GM23338 (cell line): Measurements from ENCODE around the gene PIK3C3. TPM values are rescaled to one million over a fixed set of nuclear protein-coding genes. Genes with fewer than 3 reads are reported as not detected.

Experiments used
- ATAC-seq: fragments of 200-7000 bp; cut with Tn5 transposase; 3 replicates; pipeline ENCODE4 v1.9.1; 2020
- DNase-seq: peaks from one replicate; pipeline ENCODE4 v3.0.0-alpha.2; 2015; ENCODE audit warnings: low spot score
- H2AFZ ChIP-seq: fragments of 200-600 bp; sonication (generic); 2 replicates; pipeline ENCODE4 v1.8.0; 2016; ENCODE audit warnings: antibody characterized with exemption, mild to moderate bottlenecking, moderate library complexity
- H3F3A ChIP-seq: fragments of 200-600 bp; sonication (generic); replicated peaks from 2 replicates; pipeline ENCODE4 v1.8.0; 2017; ENCODE audit warnings: antibody characterized with exemption, mixed run types, low read depth
- H3K27ac ChIP-seq: fragments of 200-600 bp; sonication (generic); 2 replicates; pipeline ENCODE4 v1.6.1; 2016; ENCODE audit warnings: low read depth
- H3K27me3 ChIP-seq: fragments of 200-600 bp; sonication (generic); 2 replicates; pipeline ENCODE4 v1.8.0; 2016; ENCODE audit warnings: mild to moderate bottlenecking, mixed run types, moderate library complexity; ENCODE audit not compliant: insufficient read depth
- H3K36me3 ChIP-seq: fragments of 200-600 bp; sonication (generic); 2 replicates; pipeline ENCODE4 v1.8.0; 2016; ENCODE audit warnings: mild to moderate bottlenecking; ENCODE audit not compliant: insufficient read depth
- H3K4me1 ChIP-seq: fragments of 200-600 bp; sonication (generic); 2 replicates; pipeline ENCODE4 v1.8.0; 2016; ENCODE audit warnings: mild to moderate bottlenecking, moderate library complexity; ENCODE audit not compliant: insufficient read depth
- H3K4me2 ChIP-seq: fragments of 200-600 bp; sonication (generic); 2 replicates; pipeline ENCODE4 v1.7.1; 2017; ENCODE audit warnings: mixed run types
- H3K4me3 ChIP-seq: fragments of 200-600 bp; sonication (generic); 2 replicates; pipeline ENCODE4 v1.6.1; 2016; ENCODE audit warnings: mixed run types
- H3K79me2 ChIP-seq: fragments of 200-600 bp; sonication (generic); replicated peaks from 2 replicates; pipeline ENCODE4 v1.8.0; 2017; ENCODE audit warnings: mild to moderate bottlenecking; ENCODE audit not compliant: insufficient read depth
- H3K9me2 ChIP-seq: fragments of 200-600 bp; sonication (generic); 2 replicates; pipeline ENCODE4 v1.8.0; 2017; ENCODE audit not compliant: insufficient read depth
- H4K20me1 ChIP-seq: fragments of 200-600 bp; sonication (generic); replicated peaks from 2 replicates; pipeline ENCODE4 v1.8.0; 2017; ENCODE audit warnings: mild to moderate bottlenecking; ENCODE audit not compliant: insufficient read depth
- H3K27ac Mint-ChIP-seq: 2 replicates; pipeline ENCODE4 v1.8.0; 2020; ENCODE audit warnings: inconsistent platforms, mild to moderate bottlenecking, moderate library complexity, mixed read lengths
- H3K27me3 Mint-ChIP-seq: 3 replicates; pipeline ENCODE4 v1.8.0; 2022; ENCODE audit warnings: low read depth, mild to moderate bottlenecking, moderate library complexity, mixed read lengths, inconsistent platforms; ENCODE audit not compliant: insufficient read depth, poor library complexity
- H3K36me3 Mint-ChIP-seq: 3 replicates; pipeline ENCODE4 v1.8.0; 2021; ENCODE audit warnings: low read depth, mild to moderate bottlenecking, inconsistent platforms, moderate library complexity, mixed read lengths
- H3K4me1 Mint-ChIP-seq: 3 replicates; pipeline ENCODE4 v1.8.0; 2020; ENCODE audit warnings: mild to moderate bottlenecking, inconsistent platforms, mixed read lengths
- H3K4me3 Mint-ChIP-seq: 3 replicates; pipeline ENCODE4 v1.8.0; 2021; ENCODE audit warnings: moderate library complexity, mild to moderate bottlenecking, inconsistent platforms, mixed read lengths
- H3K9me3 Mint-ChIP-seq: 3 replicates; pipeline ENCODE4 v1.8.0; 2020; ENCODE audit warnings: moderate library complexity, mild to moderate bottlenecking, inconsistent platforms, mixed read lengths
- CTCF ChIP-seq, 2 experiments: fragments of 200-600 bp in 1 of 2; sonication (generic) in 1 of 2; conservative IDR thresholded peaks; 2 replicates each; pipeline versions ENCODE4 v1.5.1 to v1.6.1; 2016 to 2017; ENCODE audit warnings: antibody characterized with exemption in 2 of 2, low read depth in 2 of 2, mild to moderate bottlenecking in 2 of 2, moderate library complexity in 1 of 2
- ETS1 ChIP-seq: IDR thresholded peaks from 2 replicates; pipeline ENCODE4 v1.6.1; 2016; ENCODE audit warnings: antibody characterized with exemption
- EZH2 ChIP-seq: fragments of 200-600 bp; sonication (generic); IDR thresholded peaks from one replicate; pipeline ENCODE4 v1.8.0; 2017; ENCODE audit warnings: antibody characterized with exemption, mild to moderate bottlenecking, low read depth; ENCODE audit not compliant: unreplicated experiment
- EZH2phosphoT487 ChIP-seq: fragments of 200-600 bp; sonication (generic); IDR thresholded peaks from one replicate; pipeline ENCODE4 v1.8.1; 2018; ENCODE audit warnings: antibody characterized with exemption; ENCODE audit not compliant: unreplicated experiment
- JUNB ChIP-seq: IDR thresholded peaks from one replicate; pipeline ENCODE4 v1.6.1; 2016; ENCODE audit warnings: antibody characterized with exemption; ENCODE audit not compliant: unreplicated experiment
- NANOG ChIP-seq: IDR thresholded peaks from 2 replicates; pipeline ENCODE4 v1.6.1; 2016; ENCODE audit warnings: antibody characterized with exemption, borderline replicate concordance
- POLR2AphosphoS5 ChIP-seq: IDR thresholded peaks from 2 replicates; pipeline ENCODE4 v1.6.1; 2016; ENCODE audit warnings: antibody characterized with exemption, low read depth
- REST ChIP-seq: IDR thresholded peaks from one replicate; pipeline ENCODE4 v1.6.1; 2018; ENCODE audit warnings: antibody characterized with exemption; ENCODE audit not compliant: unreplicated experiment
- STAT1 ChIP-seq: IDR thresholded peaks from one replicate; pipeline ENCODE4 v1.6.1; 2016; ENCODE audit warnings: antibody characterized with exemption; ENCODE audit not compliant: unreplicated experiment
- ZNF114 ChIP-seq: fragments of 250-450 bp; sonication (Bioruptor Pico); IDR thresholded peaks from 2 replicates; pipeline ENCODE4 v1.5.0; 2020; ENCODE audit warnings: mild to moderate bottlenecking, moderate library complexity
- ZNF331 ChIP-seq: fragments of 250-450 bp; sonication (Bioruptor Pico); IDR thresholded peaks from 2 replicates; pipeline ENCODE4 v1.5.0; 2020; ENCODE audit warnings: low read depth, mild to moderate bottlenecking, moderate library complexity
- polyA plus RNA-seq: library from polyadenylated mRNA; unstranded; fragments of >200 nt; fragmentation: Nextera tagmentation; extraction: Ambion mirVana; gene quantifications from 2 replicates; pipeline ENCODE4 v1.2.1, GENCODE V29; 2016
- total RNA-seq: library from RNA; depleted of rRNA; stranded (reverse); fragments of >200 nt; shearing (Covaris generic); gene quantifications from 2 replicates; pipeline ENCODE4 v1.2.3, GENCODE V29; 2014
- TF ChIP-seq, protein P1 (sequence below): fragments of 250-450 bp; sonication (Bioruptor Pico); IDR thresholded peaks from 2 replicates; pipeline ENCODE4 v1.5.0; 2020; ENCODE audit warnings: mild to moderate bottlenecking, moderate library complexity

Gene PIK3C3
- total and polyA plus RNA-seq, 2 experiments from 2014 or later: 25.9 to 35.4 TPM

GRCh38 chr18:42064109-42064508 lies 109.1 kb downstream of the PIK3C3 start (continued):
- TF ChIP-seq REST (no peak), POLR2AphosphoS5 (no peak), ZNF331 (no peak), ETS1 (no peak)

- H3K4me3 Mint-ChIP-seq: no peak overlapping the region
- no peaks in the 10 kb centered on the region for H3K36me3 ChIP-seq
- H3K79me2 ChIP-seq: no peaks in the 10 kb centered on the region
- no peaks in the 10 kb centered on the region for H4K20me1 ChIP-seq
- H3K27me3 Mint-ChIP-seq: peaks cover 3% of the 10 kb centered on the region
- no peak for DNase-seq
- no peak for ATAC-seq
- H3K27ac ChIP-seq: no peak overlapping the region
- H3K9me2 ChIP-seq: no peaks in the 10 kb centered on the region
- H3K4me1 ChIP-seq: no peaks in the 10 kb centered on the region
- no peak overlapping the region for H3K27ac Mint-ChIP-seq
- no peaks in the 10 kb centered on the region for H3K27me3 ChIP-seq
- H2AFZ ChIP-seq: no peak overlapping the region
- H3K36me3 Mint-ChIP-seq: peaks cover 18% of the 10 kb centered on the region
- H3K4me3 ChIP-seq: no peak overlapping the region
- peaks cover 6% of the 10 kb centered on the region; the same call in 1 of the 3 replicates for H3K4me1 Mint-ChIP-seq
- H3F3A ChIP-seq: no peaks in the 10 kb centered on the region
- no peaks in the 10 kb centered on the region; the same call in 2 of the 3 replicates for H3K9me3 Mint-ChIP-seq
- no peak overlapping the region for H3K4me2 ChIP-seq
- TF ChIP-seq ETS1 (no peak), EZH2phosphoT487 (no peak), ZNF331 (no peak), JUNB (no peak), ZNF114 (CRISPR knock-in tag) (no peak), POLR2AphosphoS5 (no peak), EZH2 (no peak), STAT1 (no peak), CTCF (conservative IDR thresholded peaks at IDR 0.05; ENCODE audit: low read depth in 2 of 2) (no peak), NANOG (no peak)
- TF ChIP-seq, protein P1, sequence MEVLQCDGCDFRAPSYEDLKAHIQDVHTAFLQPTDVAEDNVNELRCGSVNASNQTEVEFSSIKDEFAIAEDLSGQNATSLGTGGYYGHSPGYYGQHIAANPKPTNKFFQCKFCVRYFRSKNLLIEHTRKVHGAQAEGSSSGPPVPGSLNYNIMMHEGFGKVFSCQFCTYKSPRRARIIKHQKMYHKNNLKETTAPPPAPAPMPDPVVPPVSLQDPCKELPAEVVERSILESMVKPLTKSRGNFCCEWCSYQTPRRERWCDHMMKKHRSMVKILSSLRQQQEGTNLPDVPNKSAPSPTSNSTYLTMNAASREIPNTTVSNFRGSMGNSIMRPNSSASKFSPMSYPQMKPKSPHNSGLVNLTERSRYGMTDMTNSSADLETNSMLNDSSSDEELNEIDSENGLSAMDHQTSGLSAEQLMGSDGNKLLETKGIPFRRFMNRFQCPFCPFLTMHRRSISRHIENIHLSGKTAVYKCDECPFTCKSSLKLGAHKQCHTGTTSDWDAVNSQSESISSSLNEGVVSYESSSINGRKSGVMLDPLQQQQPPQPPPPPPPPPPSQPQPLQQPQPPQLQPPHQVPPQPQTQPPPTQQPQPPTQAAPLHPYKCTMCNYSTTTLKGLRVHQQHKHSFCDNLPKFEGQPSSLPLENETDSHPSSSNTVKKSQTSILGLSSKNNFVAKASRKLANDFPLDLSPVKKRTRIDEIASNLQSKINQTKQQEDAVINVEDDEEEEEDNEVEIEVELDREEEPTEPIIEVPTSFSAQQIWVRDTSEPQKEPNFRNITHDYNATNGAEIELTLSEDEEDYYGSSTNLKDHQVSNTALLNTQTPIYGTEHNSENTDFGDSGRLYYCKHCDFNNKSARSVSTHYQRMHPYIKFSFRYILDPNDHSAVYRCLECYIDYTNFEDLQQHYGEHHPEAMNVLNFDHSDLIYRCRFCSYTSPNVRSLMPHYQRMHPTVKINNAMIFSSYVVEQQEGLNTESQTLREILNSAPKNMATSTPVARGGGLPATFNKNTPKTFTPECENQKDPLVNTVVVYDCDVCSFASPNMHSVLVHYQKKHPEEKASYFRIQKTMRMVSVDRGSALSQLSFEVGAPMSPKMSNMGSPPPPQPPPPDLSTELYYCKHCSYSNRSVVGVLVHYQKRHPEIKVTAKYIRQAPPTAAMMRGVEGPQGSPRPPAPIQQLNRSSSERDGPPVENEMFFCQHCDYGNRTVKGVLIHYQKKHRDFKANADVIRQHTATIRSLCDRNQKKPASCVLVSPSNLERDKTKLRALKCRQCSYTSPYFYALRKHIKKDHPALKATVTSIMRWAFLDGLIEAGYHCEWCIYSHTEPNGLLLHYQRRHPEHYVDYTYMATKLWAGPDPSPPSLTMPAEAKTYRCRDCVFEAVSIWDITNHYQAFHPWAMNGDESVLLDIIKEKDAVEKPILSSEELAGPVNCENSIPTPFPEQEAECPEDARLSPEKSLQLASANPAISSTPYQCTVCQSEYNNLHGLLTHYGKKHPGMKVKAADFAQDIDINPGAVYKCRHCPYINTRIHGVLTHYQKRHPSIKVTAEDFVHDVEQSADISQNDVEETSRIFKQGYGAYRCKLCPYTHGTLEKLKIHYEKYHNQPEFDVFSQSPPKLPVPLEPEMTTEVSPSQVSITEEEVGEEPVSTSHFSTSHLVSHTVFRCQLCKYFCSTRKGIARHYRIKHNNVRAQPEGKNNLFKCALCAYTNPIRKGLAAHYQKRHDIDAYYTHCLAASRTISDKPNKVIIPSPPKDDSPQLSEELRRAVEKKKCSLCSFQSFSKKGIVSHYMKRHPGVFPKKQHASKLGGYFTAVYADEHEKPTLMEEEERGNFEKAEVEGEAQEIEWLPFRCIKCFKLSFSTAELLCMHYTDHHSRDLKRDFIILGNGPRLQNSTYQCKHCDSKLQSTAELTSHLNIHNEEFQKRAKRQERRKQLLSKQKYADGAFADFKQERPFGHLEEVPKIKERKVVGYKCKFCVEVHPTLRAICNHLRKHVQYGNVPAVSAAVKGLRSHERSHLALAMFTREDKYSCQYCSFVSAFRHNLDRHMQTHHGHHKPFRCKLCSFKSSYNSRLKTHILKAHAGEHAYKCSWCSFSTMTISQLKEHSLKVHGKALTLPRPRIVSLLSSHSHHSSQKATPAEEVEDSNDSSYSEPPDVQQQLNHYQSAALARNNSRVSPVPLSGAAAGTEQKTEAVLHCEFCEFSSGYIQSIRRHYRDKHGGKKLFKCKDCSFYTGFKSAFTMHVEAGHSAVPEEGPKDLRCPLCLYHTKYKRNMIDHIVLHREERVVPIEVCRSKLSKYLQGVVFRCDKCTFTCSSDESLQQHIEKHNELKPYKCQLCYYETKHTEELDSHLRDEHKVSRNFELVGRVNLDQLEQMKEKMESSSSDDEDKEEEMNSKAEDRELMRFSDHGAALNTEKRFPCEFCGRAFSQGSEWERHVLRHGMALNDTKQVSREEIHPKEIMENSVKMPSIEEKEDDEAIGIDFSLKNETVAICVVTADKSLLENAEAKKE (CRISPR knock-in tag): no peak
Measured at GRCh38 chr18:42067518-42067917, 112.5 kb downstream of the PIK3C3 start.
